Thoracic aorta (tissue), 2 donors: ENCODE measurements around the gene KDSR. TPM values are rescaled to one million over a fixed set of nuclear protein-coding genes. Genes with fewer than 3 reads are reported as not detected.

ENCODE experiments used
- ATAC-seq: fragments of 150-250 bp; one replicate; pipeline ENCODE4 v1.8.0; 2017; ENCODE audit warnings: low read depth; ENCODE audit not compliant: insufficient number of reproducible peaks, low FRiP score
- DNase-seq: peaks from one replicate; pipeline ENCODE4 v3.0.0-alpha.2; 2020; ENCODE audit warnings: low spot score
- H3K27ac ChIP-seq, 2 donors: fragments of 200-600 bp; sonication (generic); 1 replicate in 1 of 2; 2 replicates in 1 of 2; pipeline ENCODE4 v1.5.1; 2016; ENCODE audit warnings: mild to moderate bottlenecking in 2 of 2, moderate library complexity in 2 of 2
- H3K27me3 ChIP-seq: fragments of 200-600 bp; sonication (generic); replicated peaks from 2 replicates; pipeline ENCODE4 v1.6.0; 2016; ENCODE audit warnings: mild to moderate bottlenecking; ENCODE audit not compliant: insufficient read depth
- H3K36me3 ChIP-seq: fragments of 200-600 bp; sonication (generic); one replicate; pipeline ENCODE4 v1.5.1; 2016
- H3K4me1 ChIP-seq, 2 donors: fragments of 200-600 bp; sonication (generic); 1 replicate in 1 of 2; 2 replicates in 1 of 2; pipeline versions ENCODE4 v1.5.1 to v1.6.0; 2016; ENCODE audit warnings: low read depth in 2 of 2, mild to moderate bottlenecking in 1 of 2; ENCODE audit not compliant: control insufficient read depth in 1 of 2
- H3K4me3 ChIP-seq: fragments of 200-600 bp; sonication (generic); 2 replicates; pipeline ENCODE4 v1.5.1; 2016; ENCODE audit warnings: mild to moderate bottlenecking
- H3K9me3 ChIP-seq: fragments of 200-600 bp; sonication (generic); 2 replicates; pipeline ENCODE4 v1.5.1; 2016
- CTCF ChIP-seq: fragments of 200-600 bp; sonication (generic); IDR thresholded peaks from one replicate; pipeline ENCODE4 v1.5.1; 2019; ENCODE audit warnings: antibody characterized with exemption
- total RNA-seq, 2 donors: library from RNA; depleted of rRNA; stranded (reverse); fragments of >200 nt; gene quantifications; one replicate each; pipeline versions ENCODE4 v1.1.0 to v1.2.3, GENCODE V29; 2016

KDSR gene
- total RNA-seq, 2 donors from 2014 or later, result 46.2 to 72.4 TPM

- no peak for TF ChIP-seq CTCF
- Histone ChIP-seq H3K9me3 (no peaks in the 10 kb centered on the region), H3K36me3 (no peaks in the 10 kb centered on the region), H3K4me3 (no peak overlapping the region), H3K27me3 (no peaks in the 10 kb centered on the region), H3K27ac (peak overlapping the region; percentile 17 to 59), H3K4me1 (peaks cover 26 to 60% of the 10 kb centered on the region in 2 donors)
- ATAC-seq (no peak), DNase-seq (no peak)
Observed at GRCh38 chr18:63286926-63287325, 80.1 kb downstream of the KDSR start.

- H3K9me3 ChIP-seq, result no peaks in the 10 kb centered on the region
- H3K36me3 ChIP-seq, result no peaks in the 10 kb centered on the region
- ATAC-seq (no peak), DNase-seq (no peak)
- H3K27ac ChIP-seq, result peak overlapping the region in 1 of 2 donors; percentile 24
- no peak for TF ChIP-seq CTCF
- no peak overlapping the region for H3K4me3 ChIP-seq
- H3K27me3 ChIP-seq, result no peaks in the 10 kb centered on the region
- peaks cover 17 to 47% of the 10 kb centered on the region in 2 donors for H3K4me1 ChIP-seq
Observed at GRCh38 chr18:63284827-63285733, 81.9 kb downstream of the KDSR start.

GRCh38 chr18:63284173-63284799 is 82.7 kb downstream of the KDSR start:
- no peak for TF ChIP-seq CTCF

GRCh38 chr18:63283305-63284094 is 83.5 kb downstream of the KDSR start:
- Histone ChIP-seq H3K9me3 (no peaks in the 10 kb centered on the region), H3K27ac (peak overlapping the region in 1 of 2 donors; percentile 4), H3K4me1 (peaks cover 14 to 40% of the 10 kb centered on the region in 2 donors), H3K4me3 (no peak overlapping the region), H3K36me3 (no peaks in the 10 kb centered on the region), H3K27me3 (no peaks in the 10 kb centered on the region)
- no peak for DNase-seq
- no peak for ATAC-seq
- no peak for TF ChIP-seq CTCF

More at GRCh38 chr18:63284173-63284799, 82.7 kb downstream of the KDSR start:
- H3K27ac ChIP-seq, result peak overlapping the region; percentile 4 to 24
- H3K36me3 ChIP-seq, result no peaks in the 10 kb centered on the region
- no peaks in the 10 kb centered on the region for H3K27me3 ChIP-seq
- H3K4me1 ChIP-seq, result peaks cover 17 to 47% of the 10 kb centered on the region in 2 donors
- no peak for ATAC-seq
- H3K4me3 ChIP-seq, result no peak overlapping the region
- no peak for DNase-seq
- no peaks in the 10 kb centered on the region for H3K9me3 ChIP-seq

- no peak overlapping the region for H3K4me3 ChIP-seq
- no peak for TF ChIP-seq CTCF
- H3K27me3 ChIP-seq, result no peaks in the 10 kb centered on the region
- peaks cover 6 to 33% of the 10 kb centered on the region in 2 donors for H3K4me1 ChIP-seq
- H3K36me3 ChIP-seq, result no peaks in the 10 kb centered on the region
- ATAC-seq (no peak), DNase-seq (no peak)
- no peak overlapping the region for H3K27ac ChIP-seq
- no peaks in the 10 kb centered on the region for H3K9me3 ChIP-seq
Observed at GRCh38 chr18:63282793-63283192, 84.2 kb downstream of the KDSR start.
